SU-DHL-6 (cell line): ENCODE data around the gene CPLANE1.
"Not testable (repeated sequence)": the region's sequence is repeated elsewhere in the genome, so short reads cannot be mapped to it uniquely, and the experiment has no call there.

Source experiments
- H2AFZ ChIP-seq: fragments of 200-600 bp; sonication (generic); 2 replicates; pipeline ENCODE4 v1.6.1; 2014; ENCODE audit warnings: low read depth, mild to moderate bottlenecking, moderate library complexity, mixed read lengths, antibody characterized with exemption, low read length; ENCODE audit not compliant: severe bottlenecking
- H3F3A ChIP-seq: fragments of 200-600 bp; shearing (Covaris generic); 2 replicates; pipeline ENCODE4 v1.6.0; 2016; ENCODE audit warnings: antibody characterized with exemption, mild to moderate bottlenecking; ENCODE audit not compliant: insufficient read depth
- H3K27ac ChIP-seq: fragments of 200-600 bp; sonication (generic); 2 replicates; pipeline ENCODE4 v1.5.1; 2016; ENCODE audit warnings: low read depth, mild to moderate bottlenecking, low read length, moderate library complexity, mixed read lengths
- H3K27me3 ChIP-seq: fragments of 200-600 bp; sonication (generic), shearing (Covaris generic); 2 replicates; pipeline ENCODE4 v1.6.0; 2014; ENCODE audit warnings: mild to moderate bottlenecking, low read length
- H3K36me3 ChIP-seq: fragments of 200-600 bp; sonication (generic); 2 replicates; pipeline ENCODE4 v1.6.1; 2014; ENCODE audit warnings: mild to moderate bottlenecking, low read length, mixed read lengths
- H3K4me2 ChIP-seq: fragments of 300-600, 200-600 bp; shearing (Covaris generic), sonication (generic); 2 replicates; pipeline ENCODE4 v1.6.0; 2014; ENCODE audit warnings: low read length, low read depth, mild to moderate bottlenecking; ENCODE audit not compliant: poor library complexity, severe bottlenecking
- H3K4me3 ChIP-seq: fragments of 200-600 bp; sonication (generic); 2 replicates; pipeline ENCODE4 v1.5.1; 2014; ENCODE audit warnings: antibody characterized with exemption, low read length, mild to moderate bottlenecking, mixed read lengths; ENCODE audit not compliant: insufficient read depth, poor library complexity, severe bottlenecking
- H3K79me2 ChIP-seq: fragments of 200-600 bp; sonication (generic); 2 replicates; pipeline ENCODE4 v1.6.1; 2014; ENCODE audit warnings: mild to moderate bottlenecking, low read length, moderate library complexity; ENCODE audit not compliant: insufficient read depth
- H3K9ac ChIP-seq: fragments of 200-600 bp; sonication (generic); 2 replicates; pipeline ENCODE4 v1.7.0; 2014; ENCODE audit warnings: mild to moderate bottlenecking, low read length
- H3K9me2 ChIP-seq: fragments of 200-600 bp; sonication (generic); replicated peaks from 2 replicates; pipeline ENCODE4 v1.6.1; 2014; ENCODE audit warnings: low read length; ENCODE audit not compliant: insufficient read depth
- H3K9me3 ChIP-seq: fragments of 200-600 bp; sonication (generic); 2 replicates; pipeline ENCODE4 v1.6.1; 2014; ENCODE audit warnings: low read length, mixed read lengths; ENCODE audit not compliant: insufficient read depth
- H4K20me1 ChIP-seq: fragments of 200-600 bp; sonication (generic); 2 replicates; pipeline ENCODE4 v1.6.1; 2014; ENCODE audit warnings: low read depth, mild to moderate bottlenecking, antibody characterized with exemption, low read length, moderate library complexity, mixed read lengths
- CTCF ChIP-seq: fragments of 200-600 bp; sonication (generic); IDR thresholded peaks from one replicate; pipeline ENCODE4 v1.5.1; 2017; ENCODE audit warnings: antibody characterized with exemption, mild to moderate bottlenecking, low read length, moderate library complexity; ENCODE audit not compliant: insufficient read depth, poor library complexity, severe bottlenecking
- EZH2phosphoT487 ChIP-seq: fragments of 200-600 bp; sonication (generic), shearing (Covaris generic); conservative IDR thresholded peaks from 2 replicates; pipeline ENCODE4 v1.6.1; 2018; ENCODE audit warnings: mild to moderate bottlenecking, antibody characterized with exemption, low read length, moderate library complexity, mixed read lengths

CPLANE1 gene

GRCh38 chr5:37272511-37272910 lies 23.3 kb upstream of the CPLANE1 start:
- H2AFZ ChIP-seq = no peak overlapping the region
- H3K27me3 ChIP-seq = no peaks in the 10 kb centered on the region
- no peaks in the 10 kb centered on the region for H3K9me3 ChIP-seq
- H3K9ac ChIP-seq = no peak overlapping the region
- H3K4me2 ChIP-seq = no peak overlapping the region
- H3K4me3 ChIP-seq = no peak overlapping the region
- no peaks in the 10 kb centered on the region for H3K36me3 ChIP-seq
- no peaks in the 10 kb centered on the region for H3K79me2 ChIP-seq
- H3K27ac ChIP-seq = no peak overlapping the region
- no peaks in the 10 kb centered on the region for H3K9me2 ChIP-seq
- H3F3A ChIP-seq = no peaks in the 10 kb centered on the region
- H4K20me1 ChIP-seq = no peaks in the 10 kb centered on the region
- TF ChIP-seq EZH2phosphoT487 = no peak
- TF ChIP-seq CTCF = no peak

- not testable (repeated sequence) for H3K4me2 ChIP-seq, H3K9me3 ChIP-seq, H3K9me2 ChIP-seq, H2AFZ ChIP-seq, H3K9ac ChIP-seq, H4K20me1 ChIP-seq, H3K27ac ChIP-seq, H3K36me3 ChIP-seq, H3K79me2 ChIP-seq, H3K27me3 ChIP-seq, H3K4me3 ChIP-seq, H3F3A ChIP-seq
These were observed 18.9 kb upstream of the CPLANE1 start for GRCh38 chr5:37268100-37268499.

GRCh38 chr5:37255774-37256358 lies 6.7 kb upstream of the CPLANE1 start:
- Histone ChIP-seq H3F3A (no peaks in the 10 kb centered on the region), H3K27me3 (no peaks in the 10 kb centered on the region), H3K27ac (no peak overlapping the region), H3K9me3 (no peaks in the 10 kb centered on the region), H3K4me2 (no peak overlapping the region), H3K9me2 (no peaks in the 10 kb centered on the region), H2AFZ (no peak overlapping the region), H3K4me3 (no peak overlapping the region), H3K79me2 (no peaks in the 10 kb centered on the region), H3K36me3 (no peaks in the 10 kb centered on the region), H4K20me1 (no peaks in the 10 kb centered on the region), H3K9ac (no peak overlapping the region)
- no peak for TF ChIP-seq CTCF

- no peaks in the 10 kb centered on the region for H3K27me3 ChIP-seq
- H3K4me2 ChIP-seq = no peak overlapping the region
- no peaks in the 10 kb centered on the region for H3K9me3 ChIP-seq
- no peaks in the 10 kb centered on the region for H3K79me2 ChIP-seq
- H4K20me1 ChIP-seq = no peaks in the 10 kb centered on the region
- H3F3A ChIP-seq = no peaks in the 10 kb centered on the region
- no peak overlapping the region for H3K27ac ChIP-seq
- H3K9ac ChIP-seq = no peak overlapping the region
- TF ChIP-seq CTCF (no peak), EZH2phosphoT487 (no peak)
- no peaks in the 10 kb centered on the region for H3K9me2 ChIP-seq
- H3K4me3 ChIP-seq = no peak overlapping the region
- no peak overlapping the region for H2AFZ ChIP-seq
- H3K36me3 ChIP-seq = no peaks in the 10 kb centered on the region
These were observed 5.4 kb upstream of the CPLANE1 start for GRCh38 chr5:37254581-37254980.
